Gastroesophageal sphincter (tissue), 4 donors: ENCODE data around the gene SRRM5. TPM values are rescaled to one million over a fixed set of nuclear protein-coding genes. Genes with fewer than 3 reads are reported as not detected.

Experiments
- ATAC-seq: fragments of 150-250 bp; one replicate; pipeline ENCODE4 v1.9.1; 2016; ENCODE audit warnings: mild to moderate bottlenecking, moderate library complexity
- H3K27ac ChIP-seq, 4 donors: fragments of 200-600 bp; sonication (generic) in 3 of 4; 1 replicate in 3 of 4; 2 replicates in 1 of 4; pipeline ENCODE4 v1.5.1; 2016 to 2019
- H3K27me3 ChIP-seq: fragments of 200-600 bp; sonication (generic); one replicate; pipeline ENCODE4 v1.5.1; 2019
- H3K36me3 ChIP-seq, 2 donors: fragments of 200-600 bp; sonication (generic); one replicate each; pipeline ENCODE4 v1.5.1; 2019; ENCODE audit warnings: control low read depth in 1 of 2
- H3K4me1 ChIP-seq, 3 donors: fragments of 200-600 bp; sonication (generic); 1 replicate in 2 of 3; 2 replicates in 1 of 3; pipeline ENCODE4 v1.5.1; 2016 to 2019; ENCODE audit warnings: control low read depth in 2 of 3
- H3K4me3 ChIP-seq, 2 donors: fragments of 200-600 bp; sonication (generic); one replicate each; pipeline ENCODE4 v1.5.1; 2019; ENCODE audit warnings: mild to moderate bottlenecking in 1 of 2, moderate library complexity in 1 of 2
- H3K9me3 ChIP-seq, 3 donors: fragments of 200-600 bp; sonication (generic); one replicate each; pipeline ENCODE4 v1.5.1; 2017 to 2019; ENCODE audit warnings: control low read depth in 2 of 3
- POLR2A ChIP-seq, 2 donors: fragments of 450-650 bp; IDR thresholded peaks; one replicate each; pipeline ENCODE4 v1.6.1; 2017; ENCODE audit warnings: antibody characterized with exemption in 2 of 2, mild to moderate bottlenecking in 2 of 2, moderate library complexity in 1 of 2
- POLR2AphosphoS5 ChIP-seq: sonication (generic); formaldehyde crosslinking; IDR thresholded peaks from one replicate; pipeline ENCODE4 v1.6.1; 2017; ENCODE audit warnings: antibody characterized with exemption
- WGBS, 2 donors: methylation state at CpG; one replicate each; pipeline ENCODE4 v1.1.5; 2018; ENCODE audit warnings: low coverage in 1 of 2; 5-methylcytosine and 5-hydroxymethylcytosine counted together
- small RNA-seq, 4 donors: library from RNA; depleted of rRNA; stranded (forward); fragments of <200 nt; gene quantifications; one replicate each; pipeline ENCODE3, GENCODE V24; 2016
- total RNA-seq, 4 donors: library from RNA; depleted of rRNA; stranded (reverse); fragments of >200 nt; gene quantifications; one replicate each; pipeline ENCODE4 v1.1.0, GENCODE V29; 2016
- TF ChIP-seq, protein P1 (sequence below), 4 experiments: fragments of 200-600 bp in 2 of 4; fragments of 450-650 bp in 2 of 4; sonication (generic) in 1 of 4; IDR thresholded peaks; one replicate each; pipeline ENCODE4 v1.5.1; 2017 to 2019; ENCODE audit warnings: antibody characterized with exemption in 4 of 4, mild to moderate bottlenecking in 2 of 4, moderate library complexity in 2 of 4

Gene SRRM5
- total RNA-seq, 4 donors from 2014 or later, result 0.13 TPM; not detected in 3

DNA sequence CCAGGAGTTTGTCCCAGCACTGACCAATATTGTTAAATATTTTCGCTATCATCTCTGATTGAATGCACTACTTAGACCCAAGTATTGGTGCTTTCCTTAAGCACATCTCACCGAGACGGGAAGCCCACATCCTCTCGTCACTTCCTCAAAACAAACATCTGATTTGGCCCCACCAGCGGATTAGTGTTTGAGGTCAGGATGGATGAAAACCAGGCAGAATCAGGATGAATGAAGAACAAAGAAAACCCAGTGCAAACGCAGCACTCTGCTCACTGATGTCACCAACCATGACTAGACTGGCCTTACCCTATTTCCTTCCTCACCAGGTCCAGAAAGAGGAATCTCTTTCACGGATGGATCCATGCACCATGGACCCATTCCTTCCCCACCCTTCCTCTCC, 52.1 kb downstream of the SRRM5 start:
- 69 to 80% methylated on average over 1 to 7 of the region's 7 CpGs for WGBS, 2 donors
- Histone ChIP-seq H3K36me3 (peaks cover 0 to 16% of the 10 kb centered on the region in 2 donors), H3K9me3 (no peaks in the 10 kb centered on the region), H3K4me1 (peaks cover 0 to 12% (median 7%) of the 10 kb centered on the region in 3 donors), H3K27ac (no peak overlapping the region), H3K4me3 (no peak overlapping the region), H3K27me3 (no peaks in the 10 kb centered on the region)
- no peak for ATAC-seq
- TF ChIP-seq POLR2AphosphoS5 (no peak), POLR2A (IDR thresholded peaks at IDR 0.05) (no peak)
- TF ChIP-seq, protein P1, sequence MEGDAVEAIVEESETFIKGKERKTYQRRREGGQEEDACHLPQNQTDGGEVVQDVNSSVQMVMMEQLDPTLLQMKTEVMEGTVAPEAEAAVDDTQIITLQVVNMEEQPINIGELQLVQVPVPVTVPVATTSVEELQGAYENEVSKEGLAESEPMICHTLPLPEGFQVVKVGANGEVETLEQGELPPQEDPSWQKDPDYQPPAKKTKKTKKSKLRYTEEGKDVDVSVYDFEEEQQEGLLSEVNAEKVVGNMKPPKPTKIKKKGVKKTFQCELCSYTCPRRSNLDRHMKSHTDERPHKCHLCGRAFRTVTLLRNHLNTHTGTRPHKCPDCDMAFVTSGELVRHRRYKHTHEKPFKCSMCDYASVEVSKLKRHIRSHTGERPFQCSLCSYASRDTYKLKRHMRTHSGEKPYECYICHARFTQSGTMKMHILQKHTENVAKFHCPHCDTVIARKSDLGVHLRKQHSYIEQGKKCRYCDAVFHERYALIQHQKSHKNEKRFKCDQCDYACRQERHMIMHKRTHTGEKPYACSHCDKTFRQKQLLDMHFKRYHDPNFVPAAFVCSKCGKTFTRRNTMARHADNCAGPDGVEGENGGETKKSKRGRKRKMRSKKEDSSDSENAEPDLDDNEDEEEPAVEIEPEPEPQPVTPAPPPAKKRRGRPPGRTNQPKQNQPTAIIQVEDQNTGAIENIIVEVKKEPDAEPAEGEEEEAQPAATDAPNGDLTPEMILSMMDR (IDR thresholded peaks at IDR 0.05), result no peak

Small RNAs within 50 kb of the gene (small RNA-seq; reads per million reads assigned to genes)
- gene RN7SL368P, result 0 reads per million in 4 donors

Other genes starting within 250 kb of the SRRM5 start
- gene TEX101, start 197.2 kb upstream of the SRRM5 start, total RNA-seq, result not detected
- gene LYPD3, start 146.5 kb upstream of the SRRM5 start, total RNA-seq, result 1 to 10 TPM in 3 of 4 donors, under 1 TPM in 1; 0.39 to 8.4 (median 2.7) TPM
- gene PHLDB3, start 107.3 kb upstream of the SRRM5 start, total RNA-seq, result 10 to 100 TPM in 3 of 4 donors, 1 to 10 TPM in 1; 8.8 to 38.1 (median 14.9) TPM
- gene ETHE1, start 84.9 kb upstream of the SRRM5 start, total RNA-seq, result 10 to 100 TPM; 33.3 to 55.9 (median 52.3) TPM
- gene ZNF575, start 78.9 kb upstream of the SRRM5 start, total RNA-seq, result 1 to 10 TPM in 1 of 4 donors, under 1 TPM in 1, not detected in 2; 0.66 to 3.3 TPM
- gene XRCC1, start 36.6 kb upstream of the SRRM5 start, total RNA-seq, result 10 to 100 TPM; 17.9 to 31.0 (median 22.6) TPM
- gene PINLYP, start 36.3 kb upstream of the SRRM5 start, total RNA-seq, result 1 to 10 TPM; 2.3 to 9.4 (median 6.7) TPM
- gene IRGQ, start 16.0 kb upstream of the SRRM5 start, total RNA-seq, result 10 to 100 TPM; 25.5 to 38.5 (median 27.8) TPM
- 10 to 100 TPM; 10.8 to 19.9 (median 14.2) TPM for gene ZNF576, start 15.5 kb upstream of the SRRM5 start, total RNA-seq
- 10 to 100 TPM; 33.9 to 54.1 (median 45.0) TPM for gene ZNF428, start 7.5 kb downstream of the SRRM5 start, total RNA-seq
- 10 to 100 TPM; 19.8 to 52.5 (median 31.6) TPM for gene CADM4, start 27.8 kb downstream of the SRRM5 start, total RNA-seq
- 10 to 100 TPM in 3 of 4 donors, 1 to 10 TPM in 1; 3.4 to 25.8 (median 15.7) TPM for gene PLAUR, start 58.1 kb downstream of the SRRM5 start, total RNA-seq
- gene IRGC, start 104.0 kb downstream of the SRRM5 start, total RNA-seq, result not detected
- 10 to 100 TPM in 3 of 4 donors, 1 to 10 TPM in 1; 8.9 to 25.9 (median 17.9) TPM for gene SMG9, start 142.9 kb downstream of the SRRM5 start, total RNA-seq
- gene KCNN4, start 168.9 kb downstream of the SRRM5 start, total RNA-seq, result 1 to 10 TPM; 1.8 to 7.1 (median 3.4) TPM
- gene LYPD5, start 190.4 kb downstream of the SRRM5 start, total RNA-seq, result 1 to 10 TPM; 3.1 to 9.8 (median 5.2) TPM
- gene ZNF283, start 215.2 kb downstream of the SRRM5 start, total RNA-seq, result 10 to 100 TPM in 3 of 4 donors, 1 to 10 TPM in 1; 9.6 to 11.4 (median 10.5) TPM